Measurements from ENCODE around the gene FAM222B. TPM values are rescaled to one million over a fixed set of nuclear protein-coding genes. Genes with fewer than 3 reads are reported as not detected.
"Not testable (repeated sequence)": the region's sequence is repeated elsewhere in the genome, so short reads cannot be mapped to it uniquely, and the experiment has no call there.

FAM222B gene
- 2.4 TPM for total RNA-seq

GRCh38 chr17:28842282-28843012 is at the start of gene FAM222B:
Gene FAM222B (minus strand): TSS chr17:28842790. CDS start chr17:28766667, 76,123 bp downstream.
- DNase-seq (ENCODE audit: low spot score in 2 of 2) (peak; percentile 83 to 92), FAIRE-seq (no peak)

GRCh38 chr17:28892024-28892423 is 49.4 kb upstream of the FAM222B start:
- DNase-seq (ENCODE audit: low spot score in 2 of 2) (no peak), FAIRE-seq (no peak)

DNA sequence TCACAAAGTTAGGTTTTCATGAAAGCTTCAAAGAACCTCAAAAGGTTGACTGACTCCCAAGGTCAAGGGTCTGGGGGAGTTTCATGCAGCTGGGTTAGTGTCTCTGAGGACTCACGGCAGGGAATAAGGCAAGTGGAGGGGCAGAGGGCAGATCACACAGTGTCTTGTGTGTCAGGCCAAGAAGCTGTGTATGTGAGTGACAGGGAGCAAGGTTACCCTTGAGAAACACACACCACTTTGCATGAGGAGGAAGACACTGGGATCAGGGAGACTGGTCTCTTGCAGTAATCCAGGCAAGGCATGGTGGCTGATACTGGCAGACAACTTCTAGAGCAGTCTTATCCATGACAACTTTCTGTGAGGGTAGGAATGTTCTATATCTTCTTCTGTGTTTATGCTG is 48.6 kb upstream of the FAM222B start:
- no peak for FAIRE-seq

DNA sequence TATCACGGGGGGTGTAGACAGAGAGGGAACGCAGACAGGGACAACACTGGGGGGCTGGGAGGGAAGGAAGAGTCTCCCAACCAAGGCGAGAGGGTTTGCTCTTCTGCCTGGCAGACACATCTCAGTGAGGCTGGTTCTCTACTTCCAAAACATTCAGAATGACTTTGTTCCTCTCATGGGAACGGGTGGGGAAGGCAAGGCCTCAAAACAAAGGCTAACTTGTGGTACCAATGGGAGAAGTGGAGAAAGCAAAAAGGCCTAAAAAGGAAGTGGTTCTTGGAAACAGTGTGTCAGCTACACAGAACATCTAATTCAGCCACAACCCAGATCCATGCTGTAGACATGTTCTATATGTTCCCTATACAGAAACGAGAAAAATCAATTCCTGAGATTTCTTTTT is 47.4 kb upstream of the FAM222B start:
- DNase-seq (ENCODE audit: low spot score in 2 of 2), result no peak
- FAIRE-seq, result no peak

More for the DNA sequence above, 48.6 kb upstream of the FAM222B start:
- no peak for DNase-seq (ENCODE audit: low spot score in 2 of 2)

- FAIRE-seq (no peak), DNase-seq (ENCODE audit: low spot score in 2 of 2) (no peak)
Observed at GRCh38 chr17:28888832-28889231, 46.2 kb upstream of the FAM222B start.

DNA sequence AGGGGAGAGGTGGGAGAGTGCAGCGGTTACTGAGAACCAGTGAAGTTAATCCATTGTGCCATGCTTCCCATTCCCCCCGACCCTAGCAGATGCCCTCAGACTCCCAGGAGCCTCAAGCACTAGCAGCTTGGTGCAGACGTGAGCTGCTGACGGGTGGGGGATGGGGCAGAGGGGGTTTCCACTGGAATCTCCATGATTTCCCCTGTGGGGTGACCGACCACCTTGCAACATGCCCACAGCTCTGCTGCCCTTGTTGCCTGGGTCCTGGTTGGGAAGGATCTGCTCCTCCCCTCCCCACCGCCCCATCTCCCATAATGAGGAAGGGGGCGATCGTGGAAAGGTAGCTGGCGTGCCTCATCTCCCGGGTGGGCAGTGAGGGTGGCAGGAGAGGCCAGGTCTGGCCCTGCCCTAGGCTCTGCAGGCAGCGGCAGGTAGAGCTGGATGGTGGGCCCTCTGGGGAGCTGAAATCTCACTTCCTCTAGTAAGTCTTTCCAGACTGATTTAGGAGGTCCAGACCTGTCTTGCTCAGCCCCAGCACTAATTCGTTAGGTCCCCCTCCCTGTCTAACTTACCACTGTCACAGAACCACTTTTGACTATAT is 45.4 kb upstream of the FAM222B start:
- no peak for DNase-seq (ENCODE audit: low spot score in 2 of 2)
- FAIRE-seq, result no peak

DNA sequence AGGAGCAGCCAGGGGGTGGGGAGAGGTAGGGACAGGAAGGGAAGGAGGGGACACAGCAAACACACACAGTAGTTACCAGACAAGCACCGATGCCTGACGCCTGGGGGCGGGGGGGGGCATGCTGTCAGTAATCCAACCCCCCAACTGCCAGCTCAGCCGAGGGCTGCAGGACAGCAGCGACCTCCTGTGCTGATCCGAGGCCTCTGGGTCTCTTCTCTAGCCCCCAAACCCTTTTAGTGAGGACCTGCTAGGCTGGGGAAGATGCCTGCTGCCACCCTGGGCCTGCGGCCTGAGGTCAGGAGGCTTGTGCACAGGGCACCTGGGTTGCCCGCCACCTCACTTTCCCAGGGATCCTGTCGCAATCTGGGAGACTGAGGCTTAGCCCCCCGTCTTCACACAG is 43.4 kb upstream of the FAM222B start:
- FAIRE-seq, result no peak
- no peak for DNase-seq (ENCODE audit: low spot score in 2 of 2)

- DNase-seq (ENCODE audit: low spot score in 2 of 2), result peak in 1 of 2 donors; percentile 57
- FAIRE-seq, result no peak
Observed at GRCh38 chr17:28885363-28885762, 42.8 kb upstream of the FAM222B start.

GRCh38 chr17:28883967-28884702 is 41.5 kb upstream of the FAM222B start:
- DNase-seq (ENCODE audit: low spot score in 2 of 2) (no peak), FAIRE-seq (no peak)

GRCh38 chr17:28882154-28882895 is 39.7 kb upstream of the FAM222B start:
- DNase-seq (ENCODE audit: low spot score in 2 of 2) (no peak), FAIRE-seq (no peak)

DNA sequence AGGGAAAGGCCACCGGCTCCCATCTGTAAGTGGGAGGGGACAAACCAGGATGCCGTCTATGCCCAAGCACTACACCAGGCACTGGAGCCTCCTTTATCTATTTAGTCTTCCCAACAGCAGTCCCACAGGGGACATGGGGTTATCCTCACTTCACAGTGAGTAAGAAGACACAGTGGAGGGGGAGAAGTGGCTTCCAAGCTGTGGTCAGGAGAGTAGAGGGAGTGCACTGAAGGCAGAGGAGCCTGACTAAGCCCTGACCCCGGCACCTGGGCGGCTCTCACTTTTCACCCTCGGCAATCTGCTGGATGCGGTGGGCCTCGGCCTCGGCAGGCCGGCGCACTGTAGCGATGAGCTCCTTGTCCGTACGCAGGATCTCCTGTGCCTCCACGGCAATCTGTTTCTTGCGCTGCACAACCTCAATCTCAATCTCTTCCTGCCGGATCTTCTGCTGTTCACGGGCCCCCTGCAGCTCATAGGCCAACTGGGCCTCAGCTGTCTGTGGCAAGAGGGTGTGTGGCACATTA is 39.0 kb upstream of the FAM222B start:
- FAIRE-seq, result no peak
- no peak for DNase-seq (ENCODE audit: low spot score in 2 of 2)

DNA sequence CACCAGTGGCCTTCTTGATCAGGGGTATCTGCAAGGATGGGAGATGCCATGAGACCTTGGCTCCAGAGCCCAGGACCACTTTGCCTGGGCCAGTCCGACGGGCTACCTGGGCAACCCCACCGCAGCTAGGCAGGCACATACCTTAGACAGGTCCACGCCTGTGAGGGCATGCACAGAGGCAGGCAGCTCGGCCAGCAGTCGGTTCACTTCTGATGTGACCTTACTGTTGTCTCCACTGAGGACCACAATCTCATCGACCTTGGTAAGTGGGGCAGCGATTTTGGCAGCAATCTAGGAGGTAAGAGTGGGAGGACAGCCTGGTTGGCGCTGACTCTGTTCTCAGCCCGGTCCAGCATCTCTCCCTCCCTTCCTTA is 38.0 kb upstream of the FAM222B start:
- DNase-seq (ENCODE audit: low spot score in 2 of 2), result no peak
- no peak for FAIRE-seq

DNA sequence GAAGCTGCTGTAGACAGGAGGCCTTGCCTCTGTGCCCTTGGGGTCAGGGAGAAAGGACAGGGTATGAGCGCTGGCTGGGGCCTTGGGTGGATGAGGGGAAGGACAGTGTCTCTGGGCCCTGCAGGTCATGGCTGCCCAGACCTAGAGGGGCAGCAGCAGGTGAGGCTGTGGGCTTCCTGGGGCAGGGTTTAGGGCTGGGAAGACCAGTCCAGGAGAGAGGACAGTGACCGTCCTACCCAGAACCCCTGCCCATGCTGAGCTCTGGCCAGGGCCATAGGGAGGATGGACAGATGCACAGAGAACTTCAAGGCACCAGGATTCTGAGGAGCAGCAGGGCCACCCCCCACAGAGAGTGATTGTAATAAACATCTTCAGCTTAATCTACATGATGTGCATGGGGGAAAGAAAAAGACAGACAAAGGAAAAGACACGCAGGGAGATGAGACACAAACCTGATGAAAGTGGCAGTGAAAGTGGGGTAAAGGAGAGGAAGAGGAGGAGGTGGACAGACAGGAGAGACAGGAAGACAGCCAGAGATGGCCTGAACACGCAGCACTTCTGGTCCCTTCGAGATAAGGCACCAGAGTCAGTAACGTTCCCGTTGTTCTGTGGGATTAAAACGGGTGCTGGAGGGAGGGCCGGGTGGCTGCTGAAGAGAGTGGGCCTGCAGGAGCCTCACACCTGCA is 37.4 kb upstream of the FAM222B start:
- DNase-seq (ENCODE audit: low spot score in 2 of 2) (no peak), FAIRE-seq (no peak)

GRCh38 chr17:28878981-28879380 is 36.4 kb upstream of the FAM222B start:
- FAIRE-seq (no peak), DNase-seq (ENCODE audit: low spot score in 2 of 2) (no peak)

- DNase-seq (ENCODE audit: low spot score in 2 of 2) (no peak), FAIRE-seq (no peak)
Observed at GRCh38 chr17:28878158-28878910, 35.7 kb upstream of the FAM222B start.

- not testable (repeated sequence) for FAIRE-seq; DNase-seq (ENCODE audit: low spot score in 2 of 2)
Observed at GRCh38 chr17:28877150-28877711, 34.6 kb upstream of the FAM222B start.

- no peak for FAIRE-seq
Observed at GRCh38 chr17:28875848-28876550, 33.4 kb upstream of the FAM222B start.

GRCh38 chr17:28874750-28875149 is 32.2 kb upstream of the FAM222B start:
- DNase-seq (ENCODE audit: low spot score in 2 of 2) (no peak), FAIRE-seq (no peak)

More at GRCh38 chr17:28875848-28876550, 33.4 kb upstream of the FAM222B start:
- no peak for DNase-seq (ENCODE audit: low spot score in 2 of 2)
